ENCODE measurements around the gene RXFP4.
"Not testable (repeated sequence)": the region's sequence is repeated elsewhere in the genome, so short reads cannot be mapped to it uniquely, and the experiment has no call there.

RXFP4 gene

GRCh38 chr1:155984341-155984740, 42.9 kb downstream of the RXFP4 start:
- Histone ChIP-seq H3K4me1 (ENCODE audit: control insufficient read depth, insufficient read depth, low read length, poor library complexity, severe bottlenecking) (peaks cover 36% of the 10 kb centered on the region), H3K4me3 (ENCODE audit: insufficient read depth, low read depth, low read length, poor library complexity, severe bottlenecking) (no peak overlapping the region), H3K27me3 (replicated peaks; ENCODE audit: control insufficient read depth, insufficient read depth, low read length, poor library complexity, severe bottlenecking) (no peaks in the 10 kb centered on the region), H3K36me3 (ENCODE audit: control insufficient read depth, insufficient read depth, low read length) (no peaks in the 10 kb centered on the region), H3K9me3 (ENCODE audit: control insufficient read depth, low read length) (no peaks in the 10 kb centered on the region), H3K27ac (ENCODE audit: insufficient read depth, low read length, poor library complexity, severe bottlenecking) (no peak overlapping the region)
- DNase-seq = no peak

GRCh38 chr1:155984903-155985645, 43.6 kb downstream of the RXFP4 start:
- not testable (repeated sequence) for H3K9me3 ChIP-seq (ENCODE audit: control insufficient read depth, low read length); DNase-seq; H3K27me3 ChIP-seq (replicated peaks; ENCODE audit: control insufficient read depth, insufficient read depth, low read length, poor library complexity, severe bottlenecking); H3K4me3 ChIP-seq (ENCODE audit: insufficient read depth, low read depth, low read length, poor library complexity, severe bottlenecking); H3K27ac ChIP-seq (ENCODE audit: insufficient read depth, low read length, poor library complexity, severe bottlenecking); H3K36me3 ChIP-seq (ENCODE audit: control insufficient read depth, insufficient read depth, low read length)
- H3K4me1 ChIP-seq (ENCODE audit: control insufficient read depth, insufficient read depth, low read length, poor library complexity, severe bottlenecking) = peaks cover 34% of the 10 kb centered on the region

DNA sequence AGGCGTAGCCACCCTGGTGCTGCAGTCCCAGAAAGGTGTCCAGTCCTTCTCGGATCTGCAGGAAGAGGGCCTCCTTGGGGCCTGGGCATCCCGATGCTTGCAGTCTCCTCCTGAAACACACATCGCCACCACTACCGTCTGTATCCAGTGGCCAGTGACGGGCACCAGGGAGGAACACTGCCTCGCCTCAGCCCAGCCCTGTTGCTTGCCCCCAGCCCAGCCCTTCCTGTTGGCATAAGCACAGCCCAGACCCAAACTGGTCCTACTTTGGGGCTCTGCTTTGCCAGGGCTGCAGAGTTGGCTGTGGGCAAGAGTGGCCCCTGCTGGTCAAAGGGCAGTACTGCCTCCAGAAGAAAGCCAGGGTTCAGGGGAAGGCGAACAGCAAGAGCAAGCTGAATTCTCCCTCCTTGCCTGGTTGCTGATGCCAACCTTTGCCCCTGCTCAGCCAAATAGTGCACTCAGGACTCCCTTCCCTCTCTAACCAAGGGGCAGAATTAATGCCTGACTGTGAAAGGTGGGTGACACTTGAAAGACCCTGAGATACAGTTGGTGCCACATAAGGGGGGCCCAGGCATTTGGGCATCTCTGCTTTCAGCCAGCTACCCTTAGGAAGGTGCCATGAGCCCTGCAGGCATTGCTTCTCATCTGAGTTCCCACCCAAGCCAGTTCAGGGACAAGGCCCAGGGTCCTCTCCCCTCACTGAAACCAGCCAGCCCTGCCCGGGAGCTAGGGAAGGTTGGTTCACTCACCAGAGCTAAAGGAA, 48.0 kb downstream of the RXFP4 start:
- peak; percentile 61 to 68 (median 62) for DNase-seq
- H3K4me1 ChIP-seq (ENCODE audit: control insufficient read depth, insufficient read depth, low read length, poor library complexity, severe bottlenecking) = peaks cover 9% of the 10 kb centered on the region
- H3K27me3 ChIP-seq (replicated peaks; ENCODE audit: control insufficient read depth, insufficient read depth, low read length, poor library complexity, severe bottlenecking) = no peaks in the 10 kb centered on the region
- H3K9me3 ChIP-seq (ENCODE audit: control insufficient read depth, low read length) = no peaks in the 10 kb centered on the region
- H3K27ac ChIP-seq (ENCODE audit: insufficient read depth, low read length, poor library complexity, severe bottlenecking) = no peak overlapping the region
- no peaks in the 10 kb centered on the region for H3K36me3 ChIP-seq (ENCODE audit: control insufficient read depth, insufficient read depth, low read length)
- H3K4me3 ChIP-seq (ENCODE audit: insufficient read depth, low read depth, low read length, poor library complexity, severe bottlenecking) = no peak overlapping the region

GRCh38 chr1:155990005-155990739, 48.7 kb downstream of the RXFP4 start:
- DNase-seq = no peak
- Histone ChIP-seq H3K9me3 (ENCODE audit: control insufficient read depth, low read length) (no peaks in the 10 kb centered on the region), H3K27ac (ENCODE audit: insufficient read depth, low read length, poor library complexity, severe bottlenecking) (no peak overlapping the region), H3K36me3 (ENCODE audit: control insufficient read depth, insufficient read depth, low read length) (no peaks in the 10 kb centered on the region), H3K4me3 (ENCODE audit: insufficient read depth, low read depth, low read length, poor library complexity, severe bottlenecking) (no peak overlapping the region), H3K4me1 (ENCODE audit: control insufficient read depth, insufficient read depth, low read length, poor library complexity, severe bottlenecking) (peaks cover 9% of the 10 kb centered on the region), H3K27me3 (replicated peaks; ENCODE audit: control insufficient read depth, insufficient read depth, low read length, poor library complexity, severe bottlenecking) (no peaks in the 10 kb centered on the region)
